Measurements from ENCODE around the gene SON.
"Not testable (repeated sequence)": the region's sequence is repeated elsewhere in the genome, so short reads cannot be mapped to it uniquely, and the experiment has no call there.

SON gene

DNA sequence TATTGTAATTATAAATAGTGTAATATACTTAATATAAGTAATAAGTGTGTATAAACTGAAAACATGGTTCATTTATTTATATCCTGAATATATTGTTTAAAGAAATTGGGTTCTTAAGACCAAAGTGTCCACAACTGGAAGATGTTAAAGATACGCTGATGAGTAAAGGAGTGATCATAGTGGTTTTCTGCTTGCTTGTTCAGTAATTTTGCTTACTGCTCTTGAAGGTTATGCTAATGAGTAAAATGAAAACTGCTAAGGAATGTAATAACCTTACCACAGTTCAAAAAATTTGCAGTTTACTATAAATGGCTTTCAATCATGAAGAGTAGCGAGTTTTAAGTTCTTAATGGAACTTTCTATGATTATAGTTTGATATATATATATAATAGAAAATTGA lies 23.7 kb downstream of the SON start:
- DNase-seq (ENCODE audit: low read depth), result no peak
- H3K4me3 ChIP-seq (ENCODE audit: low read depth, low read length), result no peak overlapping the region
- TF ChIP-seq, protein P1, sequence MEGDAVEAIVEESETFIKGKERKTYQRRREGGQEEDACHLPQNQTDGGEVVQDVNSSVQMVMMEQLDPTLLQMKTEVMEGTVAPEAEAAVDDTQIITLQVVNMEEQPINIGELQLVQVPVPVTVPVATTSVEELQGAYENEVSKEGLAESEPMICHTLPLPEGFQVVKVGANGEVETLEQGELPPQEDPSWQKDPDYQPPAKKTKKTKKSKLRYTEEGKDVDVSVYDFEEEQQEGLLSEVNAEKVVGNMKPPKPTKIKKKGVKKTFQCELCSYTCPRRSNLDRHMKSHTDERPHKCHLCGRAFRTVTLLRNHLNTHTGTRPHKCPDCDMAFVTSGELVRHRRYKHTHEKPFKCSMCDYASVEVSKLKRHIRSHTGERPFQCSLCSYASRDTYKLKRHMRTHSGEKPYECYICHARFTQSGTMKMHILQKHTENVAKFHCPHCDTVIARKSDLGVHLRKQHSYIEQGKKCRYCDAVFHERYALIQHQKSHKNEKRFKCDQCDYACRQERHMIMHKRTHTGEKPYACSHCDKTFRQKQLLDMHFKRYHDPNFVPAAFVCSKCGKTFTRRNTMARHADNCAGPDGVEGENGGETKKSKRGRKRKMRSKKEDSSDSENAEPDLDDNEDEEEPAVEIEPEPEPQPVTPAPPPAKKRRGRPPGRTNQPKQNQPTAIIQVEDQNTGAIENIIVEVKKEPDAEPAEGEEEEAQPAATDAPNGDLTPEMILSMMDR (IDR thresholded peaks at IDR 0.05; ENCODE audit: low read depth, low read length, missing control alignments), result no peak
- in situ Hi-C loops (cut with HindIII; ENCODE audit: low sequenced_read_pairs), result no loop called here

DNA sequence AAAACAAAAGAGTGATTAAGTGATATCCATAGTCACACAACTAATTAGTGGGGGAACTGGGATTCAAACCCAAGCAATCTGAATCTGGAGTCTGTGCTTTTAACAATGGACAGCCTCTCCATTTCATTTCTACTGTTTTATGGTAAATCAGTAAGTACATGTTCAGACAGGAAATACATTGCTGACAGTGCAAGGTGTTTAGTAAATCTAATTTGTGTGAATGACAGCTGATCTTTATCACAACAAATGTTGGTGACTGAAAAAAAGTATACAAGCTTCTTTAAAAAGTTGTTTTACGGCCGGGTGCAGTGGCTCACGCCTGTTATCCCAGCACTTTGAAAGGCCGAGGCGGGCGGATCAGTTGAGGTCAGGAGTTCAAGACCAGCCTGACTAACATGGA lies 25.1 kb downstream of the SON start:
- in situ Hi-C loops (cut with HindIII; ENCODE audit: low sequenced_read_pairs), result no loop called here
- no peak overlapping the region for H3K4me3 ChIP-seq (ENCODE audit: low read depth, low read length)
- no peak for DNase-seq (ENCODE audit: low read depth)
- TF ChIP-seq, protein P1 (IDR thresholded peaks at IDR 0.05; ENCODE audit: low read depth, low read length, missing control alignments), result no peak

DNA sequence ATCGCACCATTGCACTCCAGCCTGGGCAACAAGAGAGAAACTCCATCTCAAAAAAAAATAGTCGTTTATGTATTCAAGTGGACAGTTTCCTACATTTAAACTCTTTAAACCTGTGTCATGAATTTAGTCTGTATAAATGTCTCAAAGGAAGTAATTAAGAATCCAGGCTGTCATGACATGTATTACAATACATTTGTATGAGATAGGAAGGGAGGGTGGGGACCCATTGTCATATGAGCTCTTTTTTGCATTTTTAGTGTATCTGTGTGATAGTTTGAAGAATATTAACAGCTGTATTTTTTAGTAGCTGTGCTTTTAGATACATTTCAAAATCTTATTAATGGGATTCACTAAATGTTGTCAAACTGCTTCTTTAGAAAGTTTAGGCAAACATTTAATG lies 25.6 kb downstream of the SON start:
- no peak overlapping the region for H3K4me3 ChIP-seq (ENCODE audit: low read depth, low read length)
- no peak for DNase-seq (ENCODE audit: low read depth)
- TF ChIP-seq, protein P1 (IDR thresholded peaks at IDR 0.05; ENCODE audit: low read depth, low read length, missing control alignments), result no peak
- in situ Hi-C loops (cut with HindIII; ENCODE audit: low sequenced_read_pairs), result no loop called here

DNA sequence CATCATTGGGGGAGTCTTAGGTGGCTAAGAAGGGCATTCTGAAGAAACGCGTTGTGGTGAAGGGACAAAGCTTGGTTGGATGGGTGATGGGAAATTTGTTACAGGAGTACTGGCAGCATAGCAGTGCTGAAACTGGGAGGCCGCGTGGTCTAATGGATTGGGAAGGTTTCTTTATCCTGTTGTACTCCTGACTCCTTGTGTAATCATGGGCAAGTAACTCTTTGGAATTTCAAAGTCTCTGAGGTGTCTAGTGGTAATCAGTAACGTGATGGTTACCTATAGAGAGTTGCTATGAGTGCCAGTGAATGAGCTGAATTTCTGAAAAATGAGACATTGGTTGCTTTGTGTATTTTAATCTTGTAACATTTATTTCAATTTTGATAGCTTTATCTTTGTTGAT lies 27.2 kb downstream of the SON start:
- in situ Hi-C loops (cut with HindIII; ENCODE audit: low sequenced_read_pairs), result no loop called here
- no peak for DNase-seq (ENCODE audit: low read depth)
- no peak overlapping the region for H3K4me3 ChIP-seq (ENCODE audit: low read depth, low read length)
- TF ChIP-seq, protein P1 (IDR thresholded peaks at IDR 0.05; ENCODE audit: low read depth, low read length, missing control alignments), result no peak

DNA sequence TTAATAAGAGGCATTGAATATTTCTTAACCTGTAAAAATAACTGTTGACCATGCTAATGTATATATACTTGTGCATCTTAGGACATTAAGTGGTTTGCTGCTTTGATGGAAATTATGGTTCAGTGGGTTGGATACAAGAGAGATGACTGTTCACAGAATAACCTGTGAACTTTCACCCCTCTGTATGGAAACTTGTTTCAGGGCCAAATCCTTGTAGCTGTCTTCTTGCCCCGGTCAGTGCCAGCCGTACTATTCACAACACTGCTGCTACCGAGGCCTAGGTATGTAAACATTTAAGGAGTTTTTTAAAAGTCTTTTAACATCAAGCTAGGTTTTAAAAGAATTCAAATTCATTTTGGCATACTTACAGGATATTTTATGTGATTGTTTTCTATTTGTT lies 29.5 kb downstream of the SON start:
- in situ Hi-C loops (cut with HindIII; ENCODE audit: low sequenced_read_pairs), result no loop called here

DNA sequence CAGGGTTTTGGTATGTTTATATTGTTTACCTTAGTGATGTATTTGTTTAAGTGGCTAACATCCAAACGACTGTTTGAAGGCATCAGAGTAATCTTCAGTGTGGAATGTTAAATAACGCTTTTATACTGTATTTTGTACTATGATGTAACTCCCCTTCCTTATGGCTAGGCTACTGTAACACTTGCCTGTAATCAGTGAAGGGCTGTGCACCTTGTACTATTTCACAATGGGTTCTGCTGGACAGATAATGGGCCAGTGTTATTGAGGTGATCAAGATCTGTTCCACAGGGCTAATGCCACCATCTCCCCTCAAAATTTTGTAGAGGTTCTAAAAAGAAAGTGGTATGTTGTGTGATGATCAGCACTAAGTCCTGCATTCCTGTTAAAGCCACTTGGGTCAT lies 33.9 kb downstream of the SON start:
- DNase-seq (ENCODE audit: low read depth); in situ Hi-C loops (cut with HindIII; ENCODE audit: low sequenced_read_pairs); H3K4me3 ChIP-seq (ENCODE audit: low read depth, low read length): not testable (repeated sequence)

More for the DNA sequence above, 29.5 kb downstream of the SON start:
- no peak for DNase-seq (ENCODE audit: low read depth)
- H3K4me3 ChIP-seq (ENCODE audit: low read depth, low read length), result no peak overlapping the region
- TF ChIP-seq, protein P1 (IDR thresholded peaks at IDR 0.05; ENCODE audit: low read depth, low read length, missing control alignments), result no peak

DNA sequence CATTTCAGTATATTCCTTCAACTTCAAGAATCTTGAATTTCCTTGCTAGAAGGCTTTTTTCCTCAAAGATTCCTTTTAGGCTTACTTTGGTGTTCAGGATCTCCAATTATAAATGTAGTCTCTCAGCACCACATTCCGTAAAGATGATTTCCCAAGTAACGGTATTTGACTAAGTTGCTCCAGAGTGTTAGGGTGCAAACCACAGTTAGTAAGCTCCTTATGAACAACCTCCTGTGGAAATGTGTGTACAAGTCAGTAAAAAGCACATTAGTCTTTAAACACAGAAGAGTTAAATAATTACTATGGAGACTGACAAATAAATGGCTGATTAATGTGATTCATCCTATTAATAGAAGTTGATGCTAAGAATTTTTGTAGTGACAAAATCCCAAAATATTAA lies 35.4 kb downstream of the SON start:
- in situ Hi-C loops (cut with HindIII; ENCODE audit: low sequenced_read_pairs), result no loop called here
- TF ChIP-seq, protein P1 (IDR thresholded peaks at IDR 0.05; ENCODE audit: low read depth, low read length, missing control alignments), result no peak
- DNase-seq (ENCODE audit: low read depth), result no peak
- no peak overlapping the region for H3K4me3 ChIP-seq (ENCODE audit: low read depth, low read length)
